ENCODE measurements around the gene DLG5. TPM values are rescaled to one million over a fixed set of nuclear protein-coding genes. Genes with fewer than 3 reads are reported as not detected.

DLG5 gene
- total and polyA plus RNA-seq, 4 donors, result 1.2 to 7.1 (median 4.6) TPM

DNA sequence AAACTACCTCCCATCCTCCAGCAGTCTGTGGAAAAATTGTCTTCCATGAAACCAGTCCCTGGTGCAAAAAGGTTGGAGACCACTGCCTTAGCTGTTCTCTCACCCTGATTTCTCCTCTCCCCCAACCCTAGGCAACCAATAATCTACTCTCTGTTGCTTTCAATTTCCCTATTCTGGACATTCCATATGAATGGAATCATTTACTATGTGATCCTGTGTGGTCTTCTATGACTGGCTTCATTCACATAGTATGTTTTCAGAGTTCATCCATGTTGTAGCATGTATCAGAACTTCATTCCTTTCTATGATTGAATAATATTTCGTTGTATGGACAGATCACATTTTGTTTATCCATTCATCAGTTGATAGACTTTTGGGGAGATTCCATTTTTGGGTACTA, 38.3 kb upstream of the DLG5 start:
- H3K4me3 ChIP-seq (ENCODE audit: low read depth in 1 of 3, low read length in 3 of 3), result no peak overlapping the region
- DNase-seq (ENCODE audit: low spot score), result no peak
- H3K9ac ChIP-seq (ENCODE audit: low read depth in 1 of 2, low read length in 2 of 2), result no peak overlapping the region
- no peak overlapping the region for H3K27ac ChIP-seq (ENCODE audit: low read depth in 1 of 2, low read length in 2 of 2)
- H3K27me3 ChIP-seq (ENCODE audit: control insufficient read depth in 4 of 4, insufficient read depth in 4 of 4, low read length in 3 of 4), result no peaks in the 10 kb centered on the region
- H3K4me1 ChIP-seq (ENCODE audit: control insufficient read depth in 4 of 4, insufficient read depth in 4 of 4, low read length in 3 of 4), result no peaks in the 10 kb centered on the region
- no peaks in the 10 kb centered on the region for H3K9me3 ChIP-seq (ENCODE audit: control insufficient read depth in 4 of 4, low read length in 3 of 4)
- no peaks in the 10 kb centered on the region for H3K36me3 ChIP-seq (ENCODE audit: control insufficient read depth in 4 of 4, insufficient read depth in 3 of 4, low read depth in 1 of 4, low read length in 3 of 4)
- 89% methylated on average over 1 of the region's 1 CpG for WGBS
- TF ChIP-seq NR2F2 (IDR thresholded peaks at IDR 0.05) (no peak), YY1 (IDR thresholded peaks at IDR 0.05) (no peak), GABPA (IDR thresholded peaks at IDR 0.05 in 1 of 2, conservative IDR thresholded peaks at IDR 0.05 in 1 of 2) (no peak), TAF1 (conservative IDR thresholded peaks at IDR 0.05) (no peak), HNF4G (IDR thresholded peaks at IDR 0.05) (no peak), JUND (IDR thresholded peaks at IDR 0.05) (no peak), RXRA (IDR thresholded peaks at IDR 0.05) (no peak), EGR1 (IDR thresholded peaks at IDR 0.05; ENCODE audit: low read depth in 2 of 2) (no peak), FOXA1 (IDR thresholded peaks at IDR 0.05) (no peak), SP1 (IDR thresholded peaks at IDR 0.05) (no peak), RAD21 (IDR thresholded peaks at IDR 0.05) (no peak), FOXA2 (IDR thresholded peaks at IDR 0.05) (no peak), HNF4A (conservative IDR thresholded peaks at IDR 0.05) (no peak)
- TF ChIP-seq, protein P1, sequence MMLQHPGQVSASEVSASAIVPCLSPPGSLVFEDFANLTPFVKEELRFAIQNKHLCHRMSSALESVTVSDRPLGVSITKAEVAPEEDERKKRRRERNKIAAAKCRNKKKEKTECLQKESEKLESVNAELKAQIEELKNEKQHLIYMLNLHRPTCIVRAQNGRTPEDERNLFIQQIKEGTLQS (IDR thresholded peaks at IDR 0.05), result no peak
- TF ChIP-seq, protein P2, sequence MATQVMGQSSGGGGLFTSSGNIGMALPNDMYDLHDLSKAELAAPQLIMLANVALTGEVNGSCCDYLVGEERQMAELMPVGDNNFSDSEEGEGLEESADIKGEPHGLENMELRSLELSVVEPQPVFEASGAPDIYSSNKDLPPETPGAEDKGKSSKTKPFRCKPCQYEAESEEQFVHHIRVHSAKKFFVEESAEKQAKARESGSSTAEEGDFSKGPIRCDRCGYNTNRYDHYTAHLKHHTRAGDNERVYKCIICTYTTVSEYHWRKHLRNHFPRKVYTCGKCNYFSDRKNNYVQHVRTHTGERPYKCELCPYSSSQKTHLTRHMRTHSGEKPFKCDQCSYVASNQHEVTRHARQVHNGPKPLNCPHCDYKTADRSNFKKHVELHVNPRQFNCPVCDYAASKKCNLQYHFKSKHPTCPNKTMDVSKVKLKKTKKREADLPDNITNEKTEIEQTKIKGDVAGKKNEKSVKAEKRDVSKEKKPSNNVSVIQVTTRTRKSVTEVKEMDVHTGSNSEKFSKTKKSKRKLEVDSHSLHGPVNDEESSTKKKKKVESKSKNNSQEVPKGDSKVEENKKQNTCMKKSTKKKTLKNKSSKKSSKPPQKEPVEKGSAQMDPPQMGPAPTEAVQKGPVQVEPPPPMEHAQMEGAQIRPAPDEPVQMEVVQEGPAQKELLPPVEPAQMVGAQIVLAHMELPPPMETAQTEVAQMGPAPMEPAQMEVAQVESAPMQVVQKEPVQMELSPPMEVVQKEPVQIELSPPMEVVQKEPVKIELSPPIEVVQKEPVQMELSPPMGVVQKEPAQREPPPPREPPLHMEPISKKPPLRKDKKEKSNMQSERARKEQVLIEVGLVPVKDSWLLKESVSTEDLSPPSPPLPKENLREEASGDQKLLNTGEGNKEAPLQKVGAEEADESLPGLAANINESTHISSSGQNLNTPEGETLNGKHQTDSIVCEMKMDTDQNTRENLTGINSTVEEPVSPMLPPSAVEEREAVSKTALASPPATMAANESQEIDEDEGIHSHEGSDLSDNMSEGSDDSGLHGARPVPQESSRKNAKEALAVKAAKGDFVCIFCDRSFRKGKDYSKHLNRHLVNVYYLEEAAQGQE (IDR thresholded peaks at IDR 0.05), result no peak
- TF ChIP-seq, protein P3, sequence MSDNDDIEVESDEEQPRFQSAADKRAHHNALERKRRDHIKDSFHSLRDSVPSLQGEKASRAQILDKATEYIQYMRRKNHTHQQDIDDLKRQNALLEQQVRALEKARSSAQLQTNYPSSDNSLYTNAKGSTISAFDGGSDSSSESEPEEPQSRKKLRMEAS (IDR thresholded peaks at IDR 0.05), result no peak
- TF ChIP-seq, protein P4, sequence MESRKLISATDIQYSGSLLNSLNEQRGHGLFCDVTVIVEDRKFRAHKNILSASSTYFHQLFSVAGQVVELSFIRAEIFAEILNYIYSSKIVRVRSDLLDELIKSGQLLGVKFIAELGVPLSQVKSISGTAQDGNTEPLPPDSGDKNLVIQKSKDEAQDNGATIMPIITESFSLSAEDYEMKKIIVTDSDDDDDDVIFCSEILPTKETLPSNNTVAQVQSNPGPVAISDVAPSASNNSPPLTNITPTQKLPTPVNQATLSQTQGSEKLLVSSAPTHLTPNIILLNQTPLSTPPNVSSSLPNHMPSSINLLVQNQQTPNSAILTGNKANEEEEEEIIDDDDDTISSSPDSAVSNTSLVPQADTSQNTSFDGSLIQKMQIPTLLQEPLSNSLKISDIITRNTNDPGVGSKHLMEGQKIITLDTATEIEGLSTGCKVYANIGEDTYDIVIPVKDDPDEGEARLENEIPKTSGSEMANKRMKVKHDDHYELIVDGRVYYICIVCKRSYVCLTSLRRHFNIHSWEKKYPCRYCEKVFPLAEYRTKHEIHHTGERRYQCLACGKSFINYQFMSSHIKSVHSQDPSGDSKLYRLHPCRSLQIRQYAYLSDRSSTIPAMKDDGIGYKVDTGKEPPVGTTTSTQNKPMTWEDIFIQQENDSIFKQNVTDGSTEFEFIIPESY (IDR thresholded peaks at IDR 0.05), result no peak

DNA sequence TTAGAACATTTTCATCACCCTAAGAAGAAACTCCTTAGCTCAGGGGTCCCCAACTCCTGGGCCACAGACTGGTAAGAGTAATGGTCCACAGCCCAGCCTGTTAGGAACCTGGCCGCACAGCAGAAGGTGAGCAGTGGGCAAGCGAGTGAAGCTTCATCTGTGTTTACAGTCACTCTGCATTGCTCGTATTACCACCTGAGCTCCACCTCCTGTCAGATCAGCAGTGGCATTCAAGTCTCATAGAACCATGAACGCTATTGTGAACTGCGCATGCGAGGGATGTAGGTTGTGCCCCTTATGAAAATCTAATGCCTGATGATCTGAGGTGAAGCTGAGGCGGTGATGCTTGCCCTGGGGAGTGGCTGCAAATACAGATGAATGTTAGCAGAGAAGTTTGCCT, 37.3 kb upstream of the DLG5 start:
- Histone ChIP-seq H3K4me3 (ENCODE audit: low read depth in 1 of 3, low read length in 3 of 3) (no peak overlapping the region), H3K27me3 (ENCODE audit: control insufficient read depth in 4 of 4, insufficient read depth in 4 of 4, low read length in 3 of 4) (no peaks in the 10 kb centered on the region), H3K9me3 (ENCODE audit: control insufficient read depth in 4 of 4, low read length in 3 of 4) (no peaks in the 10 kb centered on the region), H3K36me3 (ENCODE audit: control insufficient read depth in 4 of 4, insufficient read depth in 3 of 4, low read depth in 1 of 4, low read length in 3 of 4) (no peaks in the 10 kb centered on the region), H3K9ac (ENCODE audit: low read depth in 1 of 2, low read length in 2 of 2) (no peak overlapping the region), H3K4me1 (ENCODE audit: control insufficient read depth in 4 of 4, insufficient read depth in 4 of 4, low read length in 3 of 4) (no peaks in the 10 kb centered on the region), H3K27ac (ENCODE audit: low read depth in 1 of 2, low read length in 2 of 2) (no peak overlapping the region)
- no peak for DNase-seq (ENCODE audit: low spot score)
- TF ChIP-seq YY1 (IDR thresholded peaks at IDR 0.05), result no peak
- no peak for TF ChIP-seq RXRA (IDR thresholded peaks at IDR 0.05)
- TF ChIP-seq, protein P2 (IDR thresholded peaks at IDR 0.05), result no peak
- no peak for TF ChIP-seq HNF4G (IDR thresholded peaks at IDR 0.05)
- TF ChIP-seq FOXA1 (IDR thresholded peaks at IDR 0.05), result no peak
- TF ChIP-seq GABPA (IDR thresholded peaks at IDR 0.05 in 1 of 2, conservative IDR thresholded peaks at IDR 0.05 in 1 of 2), result no peak
- TF ChIP-seq EGR1 (IDR thresholded peaks at IDR 0.05; ENCODE audit: low read depth in 2 of 2), result no peak
- TF ChIP-seq NR2F2 (IDR thresholded peaks at IDR 0.05), result no peak
- 96% methylated on average over 7 of the region's 7 CpGs for WGBS
